Measurements from ENCODE around the gene IQGAP3.
A peak's percentile ranks its signal among the peaks of the same experiment; 100 is the strongest.
"Not testable (repeated sequence)": the region's sequence is repeated elsewhere in the genome, so short reads cannot be mapped to it uniquely, and the experiment has no call there.

The IQGAP3 gene

DNA sequence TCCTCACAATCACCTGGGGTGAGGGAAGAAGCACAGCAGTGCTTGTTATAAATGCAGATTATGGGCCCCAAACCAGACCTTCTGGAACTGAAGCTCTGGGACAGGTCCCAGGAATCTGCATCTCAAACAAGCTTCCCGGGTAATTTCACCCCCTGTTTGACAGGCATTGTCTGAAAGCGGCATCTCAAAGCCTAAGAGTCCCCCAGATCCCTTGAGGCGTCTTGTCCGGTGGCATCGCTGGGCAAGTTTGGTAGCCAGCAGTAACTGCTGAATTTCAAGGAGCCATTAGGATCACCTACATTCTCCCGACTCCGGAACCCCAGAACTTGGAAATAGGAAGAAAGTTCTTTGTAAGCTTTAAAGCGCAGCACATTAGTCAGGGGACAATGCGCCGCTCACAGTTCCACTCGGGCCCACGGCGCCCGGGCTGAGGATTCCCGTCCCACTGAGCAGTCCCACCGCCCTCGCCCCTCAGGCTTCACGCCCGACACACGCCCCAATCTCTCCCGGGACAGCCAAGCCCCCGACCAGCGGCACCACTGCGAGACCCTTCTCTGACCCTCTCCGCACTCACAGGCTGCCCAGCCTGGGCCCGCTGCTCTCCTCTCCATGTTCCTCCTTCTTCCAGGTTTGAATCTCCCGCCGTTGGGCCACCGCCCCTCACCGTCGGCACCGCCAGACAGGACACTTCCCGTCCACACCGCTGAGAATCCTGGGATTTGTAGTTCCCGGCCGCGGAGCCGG lies at the start of gene IQGAP3:
IQGAP3 (minus strand) TSS at position 647 of the 744 bp plus-strand sequence; CDS start at position 611, 36 bp downstream.
- peak; percentile 90 for DNase-seq (ENCODE audit: low spot score)

- DNase-seq (ENCODE audit: low spot score) = no peak
Observed at GRCh38 chr1:156619582-156619955, 47.2 kb upstream of the IQGAP3 start.

DNA sequence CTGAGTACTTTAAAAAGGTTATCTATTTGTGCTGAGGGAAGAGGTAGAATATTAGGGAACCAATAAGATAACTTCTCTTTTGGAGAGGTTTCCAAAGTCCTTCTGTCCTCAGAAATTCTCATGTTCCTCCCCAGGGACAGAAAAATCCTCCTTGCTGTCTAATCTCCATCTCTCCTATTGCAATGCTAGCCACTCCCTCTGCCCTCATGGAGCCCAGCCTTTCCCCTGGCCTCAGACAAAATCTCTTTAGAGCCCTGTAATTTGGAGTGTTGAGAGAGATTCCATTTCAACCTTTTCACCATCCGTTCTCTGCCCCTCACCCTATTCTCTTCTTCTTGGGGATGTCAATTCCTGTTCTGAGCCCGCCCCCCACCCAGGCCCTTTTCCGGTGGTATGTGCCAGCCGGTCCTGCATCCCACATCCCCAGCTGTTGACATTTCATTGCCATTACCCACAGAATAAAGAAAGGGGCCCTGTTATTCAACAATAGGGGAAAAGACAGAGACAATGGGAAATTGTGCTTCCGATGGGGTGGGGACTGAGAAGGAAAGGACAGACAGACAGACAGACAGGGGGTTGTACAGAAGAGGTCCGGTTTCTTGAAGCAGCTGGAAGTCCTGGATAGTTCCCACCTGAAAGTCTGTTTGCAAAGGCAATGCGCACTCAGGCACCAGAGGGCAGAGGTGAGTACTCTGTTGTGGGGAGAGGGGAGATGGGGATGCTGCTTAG lies 46.7 kb upstream of the IQGAP3 start, which contains the start of gene HAPLN2:
HAPLN2 (plus strand) TSS at position 563 of the 729 bp plus-strand sequence. CDS start 4,076 bp downstream, outside the sequence.
- peak; percentile 58 for DNase-seq (ENCODE audit: low spot score)

DNA sequence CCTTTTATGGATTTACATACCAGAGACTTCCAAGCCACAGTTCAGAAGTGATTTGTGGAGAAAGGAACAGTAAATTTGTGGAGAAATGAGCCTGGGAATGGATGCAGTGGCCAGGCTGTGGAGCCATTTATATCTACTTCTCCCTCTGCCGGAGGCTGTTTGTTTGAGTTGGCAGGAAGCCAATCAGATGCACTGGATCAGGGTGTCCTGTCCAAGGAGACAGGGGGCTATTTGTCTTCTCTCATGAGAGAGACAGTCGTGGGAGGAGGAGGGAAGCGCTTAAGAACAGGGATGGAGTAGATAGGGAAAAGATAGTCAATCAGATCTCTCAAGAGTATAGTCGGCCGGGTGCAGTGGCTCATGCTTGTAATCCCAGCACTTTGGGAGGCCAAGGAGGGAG lies 44.1 kb upstream of the IQGAP3 start:
- no peak for DNase-seq (ENCODE audit: low spot score)

DNA sequence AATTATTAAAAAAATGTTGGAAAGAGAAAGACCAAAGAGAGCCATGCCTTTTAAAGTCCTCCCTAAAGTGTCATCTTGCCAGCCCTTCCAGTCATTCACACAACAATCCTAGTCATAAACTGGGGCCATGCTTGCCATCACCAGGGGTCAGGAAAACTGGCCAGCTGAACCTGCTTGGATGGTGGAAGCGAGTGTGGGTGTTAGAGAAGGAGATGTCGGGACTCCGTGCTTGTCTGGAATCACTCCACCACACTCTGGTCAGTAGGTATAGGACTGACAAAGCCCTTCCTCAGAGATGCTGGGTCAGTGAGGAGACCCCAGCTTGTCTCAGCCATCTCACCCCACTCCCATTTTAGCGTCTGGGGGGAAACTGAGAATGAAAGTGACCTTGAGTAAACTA lies 43.6 kb upstream of the IQGAP3 start:
- DNase-seq (ENCODE audit: low spot score) = no peak

- DNase-seq (ENCODE audit: low spot score) = no peak
Observed at GRCh38 chr1:156612666-156613065, 40.3 kb upstream of the IQGAP3 start.

DNA sequence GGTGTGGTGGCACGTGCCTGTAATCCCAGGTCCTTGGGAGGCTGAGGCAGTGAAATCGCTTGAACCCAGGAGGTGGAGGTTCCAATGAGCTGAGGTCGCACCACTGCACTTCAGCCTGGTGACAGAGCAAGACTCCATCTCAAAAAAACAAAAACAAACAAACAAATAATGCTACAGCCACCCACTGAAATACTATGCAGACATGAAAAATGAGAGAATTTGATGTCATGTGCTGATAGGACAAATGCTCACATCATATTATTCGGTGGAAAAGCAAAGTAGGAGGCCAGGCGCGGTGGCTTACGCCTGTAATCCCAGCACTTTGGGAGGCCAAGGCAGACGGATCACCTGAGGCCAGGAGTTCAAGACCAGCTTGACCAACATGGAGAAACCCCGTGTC lies 37.7 kb upstream of the IQGAP3 start:
- not testable (repeated sequence) for DNase-seq (ENCODE audit: low spot score)

DNA sequence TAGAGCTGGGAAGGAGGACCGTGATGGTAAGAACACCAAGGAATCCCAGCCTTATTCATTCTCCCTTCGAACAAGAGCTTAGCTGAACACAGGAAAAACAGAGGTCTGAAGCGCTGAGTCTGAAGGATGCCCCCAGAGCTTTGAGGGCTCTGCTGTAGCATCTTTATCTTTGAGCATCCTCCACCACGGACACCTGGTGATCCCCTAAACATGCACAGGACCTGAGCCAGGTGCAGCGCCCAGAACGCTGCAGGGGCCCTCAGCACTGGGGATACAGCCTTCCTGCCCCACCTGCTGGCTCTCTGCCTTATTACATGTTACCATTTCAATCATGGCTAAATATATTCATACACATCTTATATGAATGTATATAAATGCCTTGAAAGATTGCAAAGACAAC lies 36.6 kb upstream of the IQGAP3 start:
- no peak for DNase-seq (ENCODE audit: low spot score)

DNA sequence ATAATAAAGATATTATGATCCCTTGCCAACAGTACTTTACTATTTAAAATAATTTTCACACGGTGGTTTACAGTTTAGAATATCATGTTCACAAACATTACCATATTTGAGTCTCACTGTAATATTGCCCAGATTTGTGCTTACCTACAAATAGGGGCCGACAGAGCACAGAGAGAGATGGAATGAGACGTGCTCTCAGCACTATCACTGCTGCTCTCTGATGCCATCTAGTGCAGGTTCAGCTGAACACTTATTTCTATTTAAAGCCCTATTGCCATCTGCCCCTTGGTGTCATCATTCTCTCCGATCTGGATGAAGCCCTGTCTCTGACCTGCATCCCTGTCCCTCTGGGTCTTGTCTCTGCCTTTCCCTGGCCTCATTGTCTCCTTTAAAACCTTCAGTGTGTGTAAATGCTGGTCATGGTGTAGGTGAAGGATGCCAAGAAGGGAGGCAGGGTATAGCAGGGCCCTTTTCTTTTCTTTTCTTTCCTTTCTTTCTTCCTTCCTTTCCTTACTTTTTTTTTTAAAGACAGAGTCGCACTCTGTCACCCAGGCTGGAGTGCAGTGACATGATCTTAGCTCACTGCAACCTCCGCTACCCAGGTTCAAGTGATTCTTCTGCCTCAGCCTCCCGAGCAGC lies 35.8 kb upstream of the IQGAP3 start:
- DNase-seq (ENCODE audit: low spot score) = no peak

GRCh38 chr1:156607344-156607743 lies 35.0 kb upstream of the IQGAP3 start:
- DNase-seq (ENCODE audit: low spot score) = not testable (repeated sequence)

DNA sequence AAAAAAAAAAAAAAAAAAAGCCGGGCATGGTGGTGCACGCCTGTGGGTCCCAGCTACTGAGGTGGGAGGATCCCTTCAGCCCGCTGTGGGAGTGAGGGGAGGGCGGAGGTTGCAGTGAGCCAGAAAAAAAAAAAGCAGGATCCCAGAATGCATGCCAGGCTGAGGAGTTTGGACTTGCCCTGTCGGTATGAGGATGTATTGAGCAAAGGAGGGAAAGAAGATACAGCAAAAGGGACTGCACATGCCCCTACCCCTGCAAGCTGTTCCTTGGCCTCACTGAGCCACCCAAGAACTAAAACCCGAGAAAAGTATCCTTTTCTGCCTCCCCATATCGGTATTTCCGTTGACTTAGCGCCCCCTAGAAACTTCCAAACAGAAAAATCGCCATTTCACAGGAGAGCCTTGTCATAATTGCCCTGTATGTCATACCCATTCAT lies 30.2 kb upstream of the IQGAP3 start:
- DNase-seq (ENCODE audit: low spot score) = no peak

DNA sequence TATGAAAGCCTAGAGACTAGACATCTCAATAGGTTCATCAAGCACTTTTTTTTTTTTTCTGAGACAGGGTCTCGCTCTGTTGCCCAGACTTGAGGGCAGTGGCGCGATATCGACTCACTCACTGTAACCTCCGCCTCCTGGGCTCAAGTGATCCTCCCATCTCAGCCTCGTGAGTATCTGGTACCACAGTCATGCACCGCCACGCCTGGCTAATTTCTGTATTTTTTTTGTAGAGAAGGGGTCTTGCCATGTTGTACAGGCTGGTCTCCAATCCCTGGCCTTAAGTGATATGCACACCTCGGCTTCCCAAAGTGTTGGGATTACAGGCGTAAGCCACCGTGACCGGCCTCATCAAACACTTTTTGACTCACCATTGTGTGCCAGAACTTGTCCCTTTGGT lies 29.5 kb upstream of the IQGAP3 start:
- DNase-seq (ENCODE audit: low spot score) = no peak

DNA sequence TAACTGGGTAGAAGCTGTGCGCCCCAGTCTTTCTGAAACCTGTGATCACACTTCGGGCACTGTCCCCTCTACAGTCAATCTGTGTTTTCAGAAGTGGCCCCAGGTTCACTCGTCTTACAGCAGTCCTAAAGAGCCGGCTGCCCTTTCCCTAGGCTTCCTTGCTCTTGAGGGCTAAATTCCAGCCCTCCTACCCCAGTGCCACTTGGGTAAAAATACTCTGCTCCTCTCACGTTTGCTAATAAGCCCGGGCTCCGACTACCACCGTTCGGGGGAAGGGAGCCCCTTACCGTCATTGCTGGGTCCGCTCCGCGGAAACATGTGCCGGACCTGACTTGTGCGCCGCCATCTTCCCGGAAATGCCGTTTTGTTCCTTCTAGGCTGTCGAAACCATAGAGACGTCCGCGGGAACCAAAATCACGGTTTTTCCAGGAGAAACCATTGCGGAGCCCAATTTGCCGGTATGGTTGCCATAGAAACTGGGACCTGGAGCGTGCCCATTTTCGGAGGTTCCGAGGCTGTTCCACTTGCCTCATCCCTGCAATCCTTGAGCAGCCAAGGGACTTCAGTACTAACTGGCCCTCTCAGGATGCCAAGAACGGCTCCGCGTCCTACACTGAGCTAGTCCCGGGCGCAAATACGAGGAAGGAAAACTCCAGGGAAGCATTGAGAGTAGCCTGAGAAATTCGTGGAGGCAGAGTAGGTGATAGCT lies 28.9 kb upstream of the IQGAP3 start, which contains the start of gene GPATCH4:
GPATCH4 (minus strand) TSS at position 358 of the 709 bp plus-strand sequence.
- peak; percentile 87 for DNase-seq (ENCODE audit: low spot score)

DNA sequence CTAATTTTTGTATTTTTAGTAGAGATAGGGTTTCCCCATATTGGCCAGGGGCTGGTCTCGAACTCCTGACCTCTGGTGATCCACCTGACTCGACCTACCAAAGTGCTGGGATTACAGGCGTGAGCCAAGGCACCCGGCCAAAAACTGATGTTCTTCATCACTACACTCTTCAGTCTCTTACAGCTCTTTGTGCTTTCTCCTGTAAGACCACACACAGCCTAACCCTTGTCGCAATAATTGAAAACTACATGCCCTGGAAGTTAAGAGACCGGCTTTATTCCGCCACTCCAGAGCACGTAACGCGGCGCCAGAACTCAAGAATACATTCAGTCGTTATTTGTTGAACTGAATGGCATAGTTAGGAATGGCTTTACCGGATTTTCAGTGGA lies 28.4 kb upstream of the IQGAP3 start:
- DNase-seq (ENCODE audit: low spot score) = no peak

- DNase-seq (ENCODE audit: low spot score) = no peak
Observed at GRCh38 chr1:156599811-156600210, 27.4 kb upstream of the IQGAP3 start.

GRCh38 chr1:156598731-156599432 lies 26.5 kb upstream of the IQGAP3 start:
- DNase-seq (ENCODE audit: low spot score) = no peak

GRCh38 chr1:156598125-156598524 lies 25.8 kb upstream of the IQGAP3 start:
- DNase-seq (ENCODE audit: low spot score) = no peak

DNA sequence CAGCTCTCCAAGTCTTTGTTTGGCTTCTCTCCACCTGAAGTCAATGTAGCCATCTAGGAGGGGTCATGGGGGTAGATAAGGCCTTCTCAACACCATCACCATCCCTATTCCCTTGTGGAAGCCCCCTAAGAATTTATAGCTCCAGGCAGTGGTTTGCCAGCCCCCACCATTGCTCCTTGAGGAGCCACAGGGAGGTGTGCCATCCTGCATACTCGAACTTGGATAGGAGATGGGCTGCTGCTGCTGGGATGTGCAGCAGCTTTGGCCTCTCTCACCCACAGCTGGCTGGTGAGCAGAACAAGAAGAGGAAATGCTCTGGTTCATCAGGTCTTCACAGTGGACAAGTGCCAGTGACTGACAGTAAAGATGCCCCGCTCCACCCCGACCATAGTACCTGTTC lies 24.1 kb upstream of the IQGAP3 start:
- no peak for DNase-seq (ENCODE audit: low spot score)

DNA sequence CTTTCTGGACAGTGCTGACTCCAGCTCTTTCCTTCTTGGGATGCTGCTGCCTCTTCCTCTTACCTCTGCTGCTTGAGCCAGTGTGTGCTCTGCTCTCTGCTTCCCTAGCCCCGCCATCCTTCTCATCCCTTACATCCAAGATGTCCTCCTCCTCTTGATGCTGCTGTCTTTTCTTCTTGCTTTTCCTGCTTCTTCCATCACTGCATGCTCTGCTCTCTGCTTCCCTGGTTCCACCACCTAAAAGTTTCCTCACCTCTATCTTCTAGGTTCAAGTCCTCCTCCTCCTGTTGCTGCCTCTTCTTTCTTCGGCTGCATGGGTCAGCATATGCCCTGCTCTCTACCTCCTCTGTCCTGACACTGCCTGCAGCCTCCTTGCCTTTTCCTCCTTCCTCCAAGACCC lies 22.7 kb upstream of the IQGAP3 start:
- DNase-seq (ENCODE audit: low spot score) = no peak

GRCh38 chr1:156594190-156594589 lies 21.8 kb upstream of the IQGAP3 start:
- no peak for DNase-seq (ENCODE audit: low spot score)

DNA sequence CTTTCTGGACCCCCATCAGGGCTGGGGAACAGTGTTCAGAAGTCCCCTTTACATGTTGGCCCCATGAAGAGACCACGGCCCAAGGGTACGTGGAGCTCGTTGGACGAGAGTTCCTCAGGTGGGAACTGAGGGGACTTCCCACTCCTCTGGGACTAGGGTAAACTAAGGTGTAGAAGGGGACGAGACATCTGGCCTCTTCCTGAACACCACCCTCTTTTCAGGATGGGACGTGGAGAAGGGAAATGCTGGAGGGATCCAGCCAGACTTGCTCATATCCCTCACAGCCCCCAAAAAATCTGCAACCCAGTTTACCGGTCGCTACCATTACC lies 21.3 kb upstream of the IQGAP3 start:
- no peak for DNase-seq (ENCODE audit: low spot score)

All from ecto neural progenitor cell (in vitro differentiated cells).